Natural killer cell treated with Interleukin-12 subunit alpha and Interleukin-12 subunit beta and Interleukin-15 and Interleukin-18, amount 100 ng/mL, for 72 hours (primary cell): ENCODE measurements around the gene KIF20B. TPM values are rescaled to one million over a fixed set of nuclear protein-coding genes. Genes with fewer than 3 reads are reported as not detected.

Experiments
- ATAC-seq, 2 donors: fragments of 150-1000 bp; cut with Tn5 transposase in 1 of 2; sonication (Bioruptor Pico), chemical (Tn5 transposase) in 1 of 2; 2 replicates each; pipeline ENCODE4 v1.10.0; 2021
- DNase-seq: peaks from one replicate; pipeline ENCODE4 v3.0.0; 2022; ENCODE audit warnings: low spot score
- H3K27ac Mint-ChIP-seq, 2 donors: 1 replicate in 1 of 2; 2 replicates in 1 of 2; pipeline ENCODE4 v1.8.0; 2022; ENCODE audit warnings: mixed read lengths in 2 of 2, mild to moderate bottlenecking in 1 of 2, moderate library complexity in 1 of 2
- H3K27me3 Mint-ChIP-seq, 2 donors: 1 replicate in 1 of 2; 2 replicates in 1 of 2; pipeline ENCODE4 v1.8.0; 2022; ENCODE audit warnings: mixed read lengths in 2 of 2
- H3K36me3 Mint-ChIP-seq: one replicate; pipeline ENCODE4 v1.8.0; 2022; ENCODE audit warnings: mixed read lengths
- H3K4me1 Mint-ChIP-seq, 2 donors: 1 replicate in 1 of 2; 2 replicates in 1 of 2; pipeline ENCODE4 v1.8.0; 2022; ENCODE audit warnings: low read depth in 2 of 2, mixed read lengths in 2 of 2, mild to moderate bottlenecking in 1 of 2
- H3K4me3 Mint-ChIP-seq: one replicate; pipeline ENCODE4 v1.8.0; 2022; ENCODE audit warnings: mixed read lengths
- H3K9me3 Mint-ChIP-seq: 2 replicates; pipeline ENCODE4 v1.8.0; 2022; ENCODE audit warnings: mixed read lengths
- total RNA-seq, 2 donors: library from RNA; stranded (reverse); gene quantifications; one replicate each; pipeline ENCODE4 v1.2.3, GENCODE V29; 2022

The KIF20B gene
- 10 to 100 TPM; 31.5 to 62.4 TPM for total RNA-seq

GRCh38 chr10:89701242-89702120 lies at the start of gene KIF20B:
KIF20B (plus strand) TSS chr10:89701590; CDS start chr10:89705295, 3,705 bp downstream.
- Mint-ChIP-seq H3K4me1 (peaks cover 25 to 30% of the 10 kb centered on the region in 2 donors), H3K4me3 (peak within 1 kb of the TSS; percentile 98), H3K9me3 (no peaks in the 10 kb centered on the region), H3K27ac (peak within 1 kb of the TSS; percentile 96 to 97), H3K27me3 (no peaks in the 10 kb centered on the region), H3K36me3 (peaks cover 4% of the 10 kb centered on the region)
- DNase-seq (peak; percentile 96), ATAC-seq (peak; percentile 99 to 100)

GRCh38 chr10:89651916-89652573 lies 49.3 kb upstream of the KIF20B start:
- no peak overlapping the region for H3K27ac Mint-ChIP-seq
- peaks cover 0 to 5% of the 10 kb centered on the region in 2 donors for H3K4me1 Mint-ChIP-seq
- H3K36me3 Mint-ChIP-seq: no peaks in the 10 kb centered on the region
- ATAC-seq: no peak
- H3K27me3 Mint-ChIP-seq: peaks cover 19 to 26% of the 10 kb centered on the region in 2 donors
- H3K4me3 Mint-ChIP-seq: no peak overlapping the region
- H3K9me3 Mint-ChIP-seq: no peaks in the 10 kb centered on the region
- DNase-seq: no peak

- DNase-seq: no peak
- ATAC-seq: no peak
- Mint-ChIP-seq H3K9me3 (no peaks in the 10 kb centered on the region), H3K4me1 (peaks cover 0 to 5% of the 10 kb centered on the region in 2 donors), H3K4me3 (no peak overlapping the region), H3K27me3 (peaks cover 13 to 22% of the 10 kb centered on the region in 2 donors), H3K27ac (no peak overlapping the region), H3K36me3 (no peaks in the 10 kb centered on the region)
Measured at GRCh38 chr10:89652806-89653370, 48.5 kb upstream of the KIF20B start.

- H3K9me3 Mint-ChIP-seq: no peaks in the 10 kb centered on the region
- DNase-seq: no peak
- peak in 1 of 2 donors; percentile 41 for ATAC-seq
Measured at GRCh38 chr10:89653410-89653869, 48.0 kb upstream of the KIF20B start.

GRCh38 chr10:89655722-89656121 lies 45.7 kb upstream of the KIF20B start:
- H3K36me3 Mint-ChIP-seq: no peaks in the 10 kb centered on the region
- no peak for DNase-seq
- peaks cover 0 to 5% of the 10 kb centered on the region in 2 donors for H3K4me1 Mint-ChIP-seq
- H3K4me3 Mint-ChIP-seq: no peak overlapping the region
- H3K27ac Mint-ChIP-seq: no peak overlapping the region
- peaks cover 10 to 11% of the 10 kb centered on the region in 2 donors for H3K27me3 Mint-ChIP-seq
- ATAC-seq: no peak
- no peaks in the 10 kb centered on the region for H3K9me3 Mint-ChIP-seq

More at GRCh38 chr10:89653410-89653869, 48.0 kb upstream of the KIF20B start:
- peaks cover 18 to 20% of the 10 kb centered on the region in 2 donors for H3K27me3 Mint-ChIP-seq
- H3K36me3 Mint-ChIP-seq: no peaks in the 10 kb centered on the region
- H3K4me1 Mint-ChIP-seq: peaks cover 0 to 5% of the 10 kb centered on the region in 2 donors
- no peak overlapping the region for H3K4me3 Mint-ChIP-seq
- H3K27ac Mint-ChIP-seq: no peak overlapping the region

GRCh38 chr10:89657302-89657701 lies 44.1 kb upstream of the KIF20B start:
- peaks cover 10 to 13% of the 10 kb centered on the region in 2 donors for H3K27me3 Mint-ChIP-seq
- H3K36me3 Mint-ChIP-seq: no peaks in the 10 kb centered on the region
- H3K4me1 Mint-ChIP-seq: peaks cover 0 to 5% of the 10 kb centered on the region in 2 donors
- H3K27ac Mint-ChIP-seq: no peak overlapping the region
- no peaks in the 10 kb centered on the region for H3K9me3 Mint-ChIP-seq
- ATAC-seq (no peak), DNase-seq (no peak)
- no peak overlapping the region for H3K4me3 Mint-ChIP-seq

- peaks cover 10 to 13% of the 10 kb centered on the region in 2 donors for H3K27me3 Mint-ChIP-seq
- ATAC-seq (no peak), DNase-seq (no peak)
- no peaks in the 10 kb centered on the region for H3K4me1 Mint-ChIP-seq
- H3K4me3 Mint-ChIP-seq: no peak overlapping the region
- H3K36me3 Mint-ChIP-seq: no peaks in the 10 kb centered on the region
- H3K9me3 Mint-ChIP-seq: no peaks in the 10 kb centered on the region
- H3K27ac Mint-ChIP-seq: no peak overlapping the region
Measured at GRCh38 chr10:89659143-89660131, 42.0 kb upstream of the KIF20B start.

- no peak overlapping the region for H3K27ac Mint-ChIP-seq
- ATAC-seq: no peak
Measured at GRCh38 chr10:89662596-89662995, 38.8 kb upstream of the KIF20B start.

GRCh38 chr10:89663144-89663543 lies 38.2 kb upstream of the KIF20B start:
- Mint-ChIP-seq H3K27ac (no peak overlapping the region), H3K36me3 (no peaks in the 10 kb centered on the region), H3K4me1 (no peaks in the 10 kb centered on the region), H3K27me3 (peaks cover 13 to 19% of the 10 kb centered on the region in 2 donors), H3K9me3 (no peaks in the 10 kb centered on the region), H3K4me3 (no peak overlapping the region)
- ATAC-seq (no peak), DNase-seq (no peak)

More at GRCh38 chr10:89662596-89662995, 38.8 kb upstream of the KIF20B start:
- Mint-ChIP-seq H3K4me1 (no peaks in the 10 kb centered on the region), H3K27me3 (peaks cover 13 to 21% of the 10 kb centered on the region in 2 donors), H3K4me3 (no peak overlapping the region), H3K9me3 (no peaks in the 10 kb centered on the region), H3K36me3 (no peaks in the 10 kb centered on the region)
- DNase-seq: no peak

- Mint-ChIP-seq H3K4me1 (no peaks in the 10 kb centered on the region), H3K36me3 (no peaks in the 10 kb centered on the region), H3K9me3 (no peaks in the 10 kb centered on the region), H3K27ac (no peak overlapping the region), H3K27me3 (peaks cover 14 to 20% of the 10 kb centered on the region in 2 donors), H3K4me3 (no peak overlapping the region)
- ATAC-seq (no peak), DNase-seq (no peak)
Measured at GRCh38 chr10:89664203-89664602, 37.2 kb upstream of the KIF20B start.

GRCh38 chr10:89665302-89665701 lies 36.1 kb upstream of the KIF20B start:
- Mint-ChIP-seq H3K9me3 (no peaks in the 10 kb centered on the region), H3K4me1 (no peaks in the 10 kb centered on the region), H3K27me3 (peaks cover 14 to 26% of the 10 kb centered on the region in 2 donors), H3K27ac (no peak overlapping the region), H3K4me3 (no peak overlapping the region), H3K36me3 (no peaks in the 10 kb centered on the region)
- DNase-seq: no peak
- no peak for ATAC-seq

- Mint-ChIP-seq H3K36me3 (no peaks in the 10 kb centered on the region), H3K4me3 (no peak overlapping the region), H3K27me3 (peaks cover 14 to 34% of the 10 kb centered on the region in 2 donors), H3K4me1 (no peaks in the 10 kb centered on the region), H3K9me3 (no peaks in the 10 kb centered on the region), H3K27ac (no peak overlapping the region)
- ATAC-seq: peak in 1 of 2 donors; percentile 36
- DNase-seq: no peak
Measured at GRCh38 chr10:89666138-89666537, 35.3 kb upstream of the KIF20B start.
